Prostate gland (tissue), 2 donors: ENCODE results near the gene FHL1. TPM values are rescaled to one million over a fixed set of nuclear protein-coding genes. Genes with fewer than 3 reads are reported as not detected.

Experiments
- DNase-seq: peaks from one replicate; pipeline ENCODE4 v3.0.0-alpha.2; 2019; ENCODE audit warnings: low spot score
- H3K27ac ChIP-seq, 2 donors: fragments of 200-600 bp; sonication (generic); 2 replicates each; pipeline ENCODE4 v1.5.1; 2017 to 2019
- H3K27me3 ChIP-seq: fragments of 200-600 bp; sonication (generic); replicated peaks from 2 replicates; pipeline ENCODE4 v1.5.1; 2019; ENCODE audit not compliant: insufficient read depth
- H3K36me3 ChIP-seq, 2 donors: fragments of 200-600 bp; sonication (generic); 1 replicate in 1 of 2; 2 replicates in 1 of 2; pipeline versions ENCODE4 v1.5.1 to v1.8.1; 2017 to 2019
- H3K4me1 ChIP-seq: fragments of 200-600 bp; sonication (generic); replicated peaks from 2 replicates; pipeline ENCODE4 v1.5.1; 2019
- H3K4me3 ChIP-seq, 2 donors: fragments of 200-600 bp; sonication (generic); 2 replicates each; pipeline ENCODE4 v1.5.1; 2017 to 2019
- H3K9me3 ChIP-seq: fragments of 200-600 bp; sonication (generic); 2 replicates; pipeline ENCODE4 v1.5.1; 2017
- POLR2A ChIP-seq: fragments of 450-650 bp; IDR thresholded peaks from one replicate; pipeline ENCODE4 v1.6.1; 2016; ENCODE audit warnings: antibody characterized with exemption, mild to moderate bottlenecking
- POLR2AphosphoS5 ChIP-seq: sonication (generic); formaldehyde crosslinking; IDR thresholded peaks from one replicate; pipeline ENCODE4 v1.6.1; 2017; ENCODE audit warnings: antibody characterized with exemption
- WGBS: methylation state at CpG from one replicate; pipeline ENCODE4 v1.1.5; 2018; 5-methylcytosine and 5-hydroxymethylcytosine counted together
- intact Hi-C: fragments of 100-400 bp; cut with DNase I; formaldehyde crosslinking; loops from one replicate; pipeline ENCODE4 v1.14.2; 2022
- total RNA-seq, 2 donors: library from RNA; depleted of rRNA; stranded (reverse); fragments of >200 nt; gene quantifications; one replicate each; pipeline ENCODE4 v1.1.0, GENCODE V29; 2016
- TF ChIP-seq, protein P1 (sequence below), 4 experiments: fragments of 200-600 bp in 2 of 4; fragments of 450-650 bp in 2 of 4; sonication (generic) in 2 of 4; IDR thresholded peaks; 1 replicate in 3 of 4; 2 replicates in 1 of 4; pipeline ENCODE4 v1.5.1; 2016 to 2019; ENCODE audit warnings: antibody characterized with exemption in 4 of 4, mild to moderate bottlenecking in 2 of 4, moderate library complexity in 2 of 4

Gene FHL1
- total RNA-seq, 2 donors from 2014 or later = 246 to 296 TPM

DNA sequence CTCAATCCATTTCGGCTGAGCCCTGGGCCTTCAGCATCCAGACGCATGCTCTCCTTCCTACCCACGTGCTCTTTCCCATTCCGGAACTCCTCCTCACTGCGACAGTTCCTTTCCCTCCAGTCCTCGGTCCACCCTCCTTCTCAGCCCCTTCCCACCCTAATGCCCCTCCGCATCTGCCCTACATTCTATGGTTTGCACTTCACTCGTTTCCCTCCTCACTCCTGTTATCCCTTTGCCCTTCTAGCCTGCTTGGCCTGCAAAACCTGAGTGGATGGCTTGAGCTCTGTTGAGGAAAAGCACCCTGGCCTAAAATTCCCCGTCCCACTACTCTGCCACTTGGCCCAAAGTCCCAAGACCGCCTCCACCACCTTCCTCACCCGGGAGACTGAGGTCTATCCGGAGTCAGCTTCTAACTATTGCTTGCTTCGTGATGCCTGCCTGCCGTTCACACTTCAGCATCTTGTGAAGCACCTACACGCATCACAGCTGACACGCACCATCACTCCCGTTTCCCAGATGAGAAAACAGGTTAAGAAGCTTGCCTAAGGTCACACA, 65.3 kb downstream of the FHL1 start:
- no peak overlapping the region for H3K27ac ChIP-seq
- intact Hi-C loops = loop anchor here (5.0 kb wide), 1 partner anchor 45 kb away; no protein-coding TSS in a partner anchor

DNA sequence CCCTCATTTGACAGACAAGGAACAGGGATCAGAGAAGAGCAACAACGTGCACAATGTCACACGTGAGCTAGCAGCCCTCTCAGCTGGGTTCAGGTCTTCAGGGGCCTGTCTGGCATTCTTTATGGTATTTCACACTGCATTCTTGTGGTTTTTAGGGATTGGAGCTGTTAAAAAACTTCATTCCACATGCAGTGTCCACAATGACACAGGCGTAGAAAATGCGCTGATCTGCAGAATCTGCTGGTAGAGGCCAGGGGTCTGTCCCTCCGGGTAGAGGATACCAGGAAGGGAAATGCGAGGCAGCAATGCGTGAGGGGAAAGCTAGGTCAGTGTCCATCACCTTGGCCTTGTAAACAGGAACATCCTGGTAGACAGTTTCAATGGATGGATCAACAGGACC, 67.2 kb downstream of the FHL1 start:
- WGBS = 71% methylated on average over 7 of the region's 7 CpGs
- Histone ChIP-seq H3K9me3 (no peaks in the 10 kb centered on the region), H3K4me1 (no peaks in the 10 kb centered on the region), H3K27me3 (no peaks in the 10 kb centered on the region), H3K27ac (no peak overlapping the region), H3K36me3 (no peaks in the 10 kb centered on the region), H3K4me3 (no peak overlapping the region)
- DNase-seq = no peak
- intact Hi-C loops = loop anchor here (5.0 kb wide), 1 partner anchor 47 kb away; no protein-coding TSS in a partner anchor
- TF ChIP-seq POLR2AphosphoS5 (no peak), POLR2A (no peak)
- TF ChIP-seq, protein P1, sequence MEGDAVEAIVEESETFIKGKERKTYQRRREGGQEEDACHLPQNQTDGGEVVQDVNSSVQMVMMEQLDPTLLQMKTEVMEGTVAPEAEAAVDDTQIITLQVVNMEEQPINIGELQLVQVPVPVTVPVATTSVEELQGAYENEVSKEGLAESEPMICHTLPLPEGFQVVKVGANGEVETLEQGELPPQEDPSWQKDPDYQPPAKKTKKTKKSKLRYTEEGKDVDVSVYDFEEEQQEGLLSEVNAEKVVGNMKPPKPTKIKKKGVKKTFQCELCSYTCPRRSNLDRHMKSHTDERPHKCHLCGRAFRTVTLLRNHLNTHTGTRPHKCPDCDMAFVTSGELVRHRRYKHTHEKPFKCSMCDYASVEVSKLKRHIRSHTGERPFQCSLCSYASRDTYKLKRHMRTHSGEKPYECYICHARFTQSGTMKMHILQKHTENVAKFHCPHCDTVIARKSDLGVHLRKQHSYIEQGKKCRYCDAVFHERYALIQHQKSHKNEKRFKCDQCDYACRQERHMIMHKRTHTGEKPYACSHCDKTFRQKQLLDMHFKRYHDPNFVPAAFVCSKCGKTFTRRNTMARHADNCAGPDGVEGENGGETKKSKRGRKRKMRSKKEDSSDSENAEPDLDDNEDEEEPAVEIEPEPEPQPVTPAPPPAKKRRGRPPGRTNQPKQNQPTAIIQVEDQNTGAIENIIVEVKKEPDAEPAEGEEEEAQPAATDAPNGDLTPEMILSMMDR (IDR thresholded peaks at IDR 0.05) = no peak

More for the DNA sequence above, 65.3 kb downstream of the FHL1 start:
- TF ChIP-seq, protein P1 (IDR thresholded peaks at IDR 0.05) = no peak
- TF ChIP-seq POLR2A (no peak), POLR2AphosphoS5 (no peak)
- Histone ChIP-seq H3K4me1 (no peaks in the 10 kb centered on the region), H3K36me3 (no peaks in the 10 kb centered on the region), H3K27me3 (no peaks in the 10 kb centered on the region), H3K9me3 (no peaks in the 10 kb centered on the region), H3K4me3 (no peak overlapping the region)
- 76% methylated on average over 17 of the region's 17 CpGs for WGBS
- DNase-seq = no peak

DNA sequence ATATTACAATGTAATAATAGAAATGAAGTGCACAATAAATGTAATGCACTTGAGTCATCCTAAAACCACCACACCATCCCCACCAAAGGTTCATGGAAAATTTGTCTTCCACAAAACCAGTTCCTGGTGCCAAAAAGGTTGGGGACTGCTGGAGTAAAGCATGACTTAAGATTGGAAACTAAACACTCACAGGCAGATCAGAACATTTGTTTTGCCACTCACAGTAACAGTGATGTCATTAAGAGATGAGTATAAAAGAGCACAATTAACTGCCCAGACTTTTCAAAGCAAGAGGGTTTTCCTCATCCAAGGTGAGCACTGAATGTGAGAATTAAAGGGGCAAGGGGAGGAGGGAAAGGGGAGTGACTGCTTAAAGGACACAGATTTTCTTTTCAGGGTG, 68.2 kb downstream of the FHL1 start:
- Histone ChIP-seq H3K27me3 (no peaks in the 10 kb centered on the region), H3K9me3 (no peaks in the 10 kb centered on the region), H3K36me3 (no peaks in the 10 kb centered on the region), H3K4me3 (no peak overlapping the region), H3K4me1 (no peaks in the 10 kb centered on the region), H3K27ac (no peak overlapping the region)
- TF ChIP-seq POLR2A (no peak), POLR2AphosphoS5 (no peak)
- TF ChIP-seq, protein P1 (IDR thresholded peaks at IDR 0.05) = no peak
- no peak for DNase-seq
- intact Hi-C loops = no loop called here

DNA sequence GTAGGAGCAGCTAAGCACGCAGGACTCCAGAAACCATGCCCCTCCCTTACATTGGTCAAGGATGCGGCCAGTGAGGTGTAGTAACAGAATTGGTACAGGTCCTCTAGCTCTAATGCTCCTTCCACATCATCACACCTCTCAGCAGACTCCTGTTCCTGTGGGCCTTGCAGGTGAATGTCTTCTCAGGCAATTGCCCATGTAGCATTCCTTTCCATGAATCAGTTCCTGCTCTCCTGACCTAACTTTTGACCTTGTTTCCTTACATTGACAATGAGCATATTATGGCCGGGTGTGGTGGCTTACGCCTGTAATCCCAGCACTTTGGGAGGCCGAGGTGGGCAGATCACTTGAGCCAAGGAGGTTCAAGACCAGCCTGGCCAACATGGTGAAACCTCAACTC, 72.6 kb downstream of the FHL1 start:
- no peaks in the 10 kb centered on the region for H3K36me3 ChIP-seq
- H3K27ac ChIP-seq = no peak overlapping the region
- H3K9me3 ChIP-seq = no peaks in the 10 kb centered on the region
- TF ChIP-seq, protein P1 (IDR thresholded peaks at IDR 0.05) = no peak
- TF ChIP-seq POLR2AphosphoS5 (no peak), POLR2A (no peak)
- H3K4me3 ChIP-seq = no peak overlapping the region
- no peaks in the 10 kb centered on the region for H3K27me3 ChIP-seq
- intact Hi-C loops = no loop called here
- WGBS = 79% methylated on average over 4 of the region's 5 CpGs
- no peaks in the 10 kb centered on the region for H3K4me1 ChIP-seq
- DNase-seq = no peak

DNA sequence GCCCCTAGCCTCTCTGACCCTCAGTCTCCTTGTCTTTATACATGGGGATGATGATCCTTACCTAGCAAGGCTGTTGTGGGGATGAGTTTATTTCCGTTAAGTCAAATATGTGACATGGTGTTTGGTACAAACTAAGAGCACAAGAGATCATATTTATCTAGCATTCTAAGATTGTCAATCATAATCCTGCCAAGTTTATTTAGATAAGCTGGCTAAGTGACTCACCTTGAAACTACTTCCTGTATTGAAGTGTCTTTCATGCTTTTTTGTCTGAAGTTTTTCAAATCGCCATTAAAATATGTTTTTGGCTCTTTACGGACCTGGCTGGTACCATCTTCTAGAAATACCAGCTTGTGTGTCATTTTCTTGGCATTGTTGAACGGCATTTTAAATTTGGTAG, 73.2 kb downstream of the FHL1 start:
- no peak for DNase-seq
- Histone ChIP-seq H3K27ac (no peak overlapping the region), H3K36me3 (no peaks in the 10 kb centered on the region), H3K4me1 (no peaks in the 10 kb centered on the region), H3K9me3 (no peaks in the 10 kb centered on the region), H3K27me3 (no peaks in the 10 kb centered on the region), H3K4me3 (no peak overlapping the region)
- intact Hi-C loops = no loop called here
- 84% methylated on average over 4 of the region's 4 CpGs for WGBS
- TF ChIP-seq, protein P1 (IDR thresholded peaks at IDR 0.05) = no peak
- TF ChIP-seq POLR2AphosphoS5 = no peak
